Measurements from ENCODE around the gene ASPSCR1. TPM values are rescaled to one million over a fixed set of nuclear protein-coding genes. Genes with fewer than 3 reads are reported as not detected.
A peak's percentile ranks its signal among the peaks of the same experiment; 100 is the strongest.

ASPSCR1 gene, protein sequence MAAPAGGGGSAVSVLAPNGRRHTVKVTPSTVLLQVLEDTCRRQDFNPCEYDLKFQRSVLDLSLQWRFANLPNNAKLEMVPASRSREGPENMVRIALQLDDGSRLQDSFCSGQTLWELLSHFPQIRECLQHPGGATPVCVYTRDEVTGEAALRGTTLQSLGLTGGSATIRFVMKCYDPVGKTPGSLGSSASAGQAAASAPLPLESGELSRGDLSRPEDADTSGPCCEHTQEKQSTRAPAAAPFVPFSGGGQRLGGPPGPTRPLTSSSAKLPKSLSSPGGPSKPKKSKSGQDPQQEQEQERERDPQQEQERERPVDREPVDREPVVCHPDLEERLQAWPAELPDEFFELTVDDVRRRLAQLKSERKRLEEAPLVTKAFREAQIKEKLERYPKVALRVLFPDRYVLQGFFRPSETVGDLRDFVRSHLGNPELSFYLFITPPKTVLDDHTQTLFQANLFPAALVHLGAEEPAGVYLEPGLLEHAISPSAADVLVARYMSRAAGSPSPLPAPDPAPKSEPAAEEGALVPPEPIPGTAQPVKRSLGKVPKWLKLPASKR
- 40.6 and 42.6 TPM in 2 replicates for total RNA-seq (2014; rRNA removed; shearing (Covaris generic))

GRCh38 chr17:81977211-81977808 lies at the start of gene ASPSCR1:
TSS of gene ASPSCR1 (plus strand) at chr17:81977629. CDS start at chr17:81977647, 18 bp downstream.
- H3K4me3 ChIP-seq: peak within 1 kb of the TSS; percentile 85
- no peaks in the 10 kb centered on the region for H3K27me3 ChIP-seq
- H3K36me3 ChIP-seq: no peaks in the 10 kb centered on the region; the same call in 1 of the 2 replicates
- H3K9me3 ChIP-seq (replicated peaks): peaks cover 3% of the 10 kb centered on the region
- peaks cover 12% of the 10 kb centered on the region for H3K4me1 ChIP-seq
- peak within 1 kb of the TSS; percentile 80 for H3K27ac ChIP-seq
- DNase-seq: peak; percentile 97 to 98

DNA sequence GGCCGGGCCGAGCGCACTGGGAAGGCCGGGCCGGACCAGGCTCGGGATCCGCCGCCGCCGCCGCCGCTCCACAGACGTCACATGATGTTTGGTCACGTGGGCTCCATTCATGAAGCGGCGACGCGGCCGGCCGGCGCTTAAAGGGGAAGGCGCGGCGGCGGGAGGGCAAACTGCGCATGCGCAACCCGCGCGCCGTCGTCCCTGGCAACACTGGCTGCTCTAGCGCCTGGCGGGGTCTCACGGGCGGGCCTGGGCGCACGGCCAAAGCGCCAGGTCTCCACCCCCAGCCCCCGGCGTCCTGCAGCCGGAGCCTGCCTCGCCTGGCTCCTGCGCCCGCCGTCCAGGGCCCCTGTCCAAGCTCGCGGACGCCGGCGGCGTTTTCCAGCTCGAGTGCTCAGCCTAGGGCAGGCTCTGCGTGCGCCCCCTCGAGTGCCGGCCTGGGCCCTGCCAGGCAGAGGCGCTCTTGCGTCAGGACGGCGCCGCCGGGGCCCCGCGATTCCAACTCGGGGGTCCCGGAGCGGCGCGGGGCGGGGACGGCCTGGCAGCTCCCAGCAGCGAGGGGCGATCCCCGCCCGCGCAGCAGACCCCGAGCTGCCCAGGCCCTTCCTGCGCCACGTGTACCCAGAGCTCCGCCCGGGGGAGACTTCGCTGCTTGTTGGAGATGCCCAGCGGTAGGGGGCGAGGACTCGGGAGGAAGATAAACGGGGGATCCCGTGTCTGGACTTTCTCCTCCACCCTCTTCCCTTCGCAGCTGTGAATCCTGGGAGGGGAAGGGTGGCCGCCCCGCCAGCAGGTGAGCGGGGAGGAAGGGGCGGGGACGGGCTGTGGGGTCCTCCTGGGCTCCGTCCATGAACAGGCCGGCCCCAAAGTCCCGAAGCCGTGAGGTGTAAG lies 49.5 kb upstream of the ASPSCR1 start, which contains the start of gene MAFG:
Gene MAFG (minus strand): TSS at position 83 of the 891 bp plus-strand sequence. CDS start 4,550 bp downstream, outside the sequence.
- Histone ChIP-seq H3K4me3 (peak within 1 kb of the TSS; percentile 82), H3K9me3 (replicated peaks) (no peaks in the 10 kb centered on the region), H3K36me3 (no peaks in the 10 kb centered on the region), H3K27ac (peak within 1 kb of the TSS; percentile 33), H3K4me1 (peaks cover 8% of the 10 kb centered on the region), H3K27me3 (no peaks in the 10 kb centered on the region)
- DNase-seq: peak; percentile 97 to 100

DNA sequence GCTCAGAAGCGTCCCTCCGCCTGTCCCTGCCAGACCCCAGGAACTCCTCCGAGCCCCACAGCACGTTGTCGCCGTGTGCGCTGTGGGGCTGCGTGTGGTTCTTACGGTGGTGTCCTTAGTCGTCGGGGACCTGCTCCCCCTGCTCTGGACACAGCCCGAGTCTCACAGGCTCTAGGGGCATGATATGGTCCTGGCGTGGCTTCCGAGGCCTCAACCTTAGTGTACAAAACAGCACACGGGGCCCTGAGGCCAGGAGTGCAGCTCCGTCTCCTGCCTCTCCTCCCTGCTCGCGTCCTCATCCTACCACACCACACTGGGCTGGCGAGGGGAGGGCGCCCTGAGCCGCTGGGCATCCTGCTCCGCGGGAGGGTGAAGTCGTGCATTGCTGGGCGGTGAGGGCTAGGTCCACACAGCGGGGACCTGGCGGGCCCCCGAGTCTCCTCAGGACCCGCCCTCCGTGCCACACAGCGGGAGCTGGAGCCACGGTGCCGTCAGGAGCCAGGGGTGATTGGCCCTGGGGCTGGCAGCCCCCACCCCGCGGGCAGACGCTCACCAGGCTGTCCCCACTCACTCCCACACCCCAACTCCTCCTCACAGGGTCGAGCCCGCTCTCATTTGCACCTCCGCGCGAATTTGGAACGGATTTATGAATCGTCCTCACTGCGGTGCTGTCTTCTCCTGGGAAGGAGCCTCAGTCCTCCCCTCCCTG lies 48.7 kb upstream of the ASPSCR1 start:
- no peak for DNase-seq
- no peaks in the 10 kb centered on the region for H3K27me3 ChIP-seq
- no peaks in the 10 kb centered on the region for H3K36me3 ChIP-seq
- H3K27ac ChIP-seq: no peak overlapping the region
- peak overlapping the region; percentile 82 for H3K4me3 ChIP-seq
- H3K4me1 ChIP-seq: peaks cover 8% of the 10 kb centered on the region
- H3K9me3 ChIP-seq (replicated peaks): no peaks in the 10 kb centered on the region

DNA sequence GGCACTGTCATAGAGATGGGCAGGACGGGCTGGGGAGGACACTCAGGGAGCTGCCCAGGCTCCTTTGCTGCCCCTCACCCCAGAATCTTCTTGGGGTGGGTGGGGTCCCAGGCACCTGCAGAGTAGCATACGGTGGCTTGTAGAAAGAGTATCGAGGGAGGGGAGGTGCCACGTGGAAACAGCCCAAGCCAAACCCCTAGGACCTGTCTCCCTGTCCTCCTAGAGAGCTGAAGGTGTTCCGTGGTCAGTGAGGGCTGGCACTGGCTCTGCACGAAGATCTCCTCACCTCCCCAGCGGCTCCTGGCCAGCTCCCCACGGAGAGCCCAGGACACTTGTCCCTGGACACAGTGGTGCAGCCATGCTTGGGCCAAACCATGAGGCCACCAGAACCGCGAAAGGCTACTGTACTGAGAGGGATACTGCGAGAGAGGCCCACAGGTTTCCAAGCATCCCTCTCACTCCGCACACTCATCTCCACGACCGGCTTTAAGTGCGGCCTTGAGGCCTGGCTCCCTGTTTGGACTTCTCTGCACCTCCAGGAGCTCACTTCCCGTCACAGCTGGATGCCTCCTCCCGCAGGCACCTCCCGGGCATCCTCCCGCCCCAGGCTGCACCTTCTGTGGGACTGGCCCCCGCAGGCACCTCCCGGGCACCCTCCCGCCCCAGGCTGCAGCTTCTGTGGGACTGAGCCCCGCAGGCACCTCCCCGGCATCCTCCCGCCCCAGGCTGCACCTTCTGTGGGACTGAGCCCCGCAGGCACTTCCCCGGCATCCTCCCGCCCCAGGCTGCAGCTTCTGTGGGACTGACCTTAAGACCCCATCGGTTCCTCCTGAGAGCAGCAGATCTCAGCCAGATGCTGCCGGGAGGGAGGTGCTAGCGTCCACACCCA lies 47.9 kb upstream of the ASPSCR1 start:
- H3K4me1 ChIP-seq: peaks cover 8% of the 10 kb centered on the region
- H3K4me3 ChIP-seq: no peak overlapping the region
- no peak for DNase-seq
- no peaks in the 10 kb centered on the region for H3K36me3 ChIP-seq
- H3K9me3 ChIP-seq (replicated peaks): no peaks in the 10 kb centered on the region
- H3K27ac ChIP-seq: no peak overlapping the region
- H3K27me3 ChIP-seq: no peaks in the 10 kb centered on the region

DNA sequence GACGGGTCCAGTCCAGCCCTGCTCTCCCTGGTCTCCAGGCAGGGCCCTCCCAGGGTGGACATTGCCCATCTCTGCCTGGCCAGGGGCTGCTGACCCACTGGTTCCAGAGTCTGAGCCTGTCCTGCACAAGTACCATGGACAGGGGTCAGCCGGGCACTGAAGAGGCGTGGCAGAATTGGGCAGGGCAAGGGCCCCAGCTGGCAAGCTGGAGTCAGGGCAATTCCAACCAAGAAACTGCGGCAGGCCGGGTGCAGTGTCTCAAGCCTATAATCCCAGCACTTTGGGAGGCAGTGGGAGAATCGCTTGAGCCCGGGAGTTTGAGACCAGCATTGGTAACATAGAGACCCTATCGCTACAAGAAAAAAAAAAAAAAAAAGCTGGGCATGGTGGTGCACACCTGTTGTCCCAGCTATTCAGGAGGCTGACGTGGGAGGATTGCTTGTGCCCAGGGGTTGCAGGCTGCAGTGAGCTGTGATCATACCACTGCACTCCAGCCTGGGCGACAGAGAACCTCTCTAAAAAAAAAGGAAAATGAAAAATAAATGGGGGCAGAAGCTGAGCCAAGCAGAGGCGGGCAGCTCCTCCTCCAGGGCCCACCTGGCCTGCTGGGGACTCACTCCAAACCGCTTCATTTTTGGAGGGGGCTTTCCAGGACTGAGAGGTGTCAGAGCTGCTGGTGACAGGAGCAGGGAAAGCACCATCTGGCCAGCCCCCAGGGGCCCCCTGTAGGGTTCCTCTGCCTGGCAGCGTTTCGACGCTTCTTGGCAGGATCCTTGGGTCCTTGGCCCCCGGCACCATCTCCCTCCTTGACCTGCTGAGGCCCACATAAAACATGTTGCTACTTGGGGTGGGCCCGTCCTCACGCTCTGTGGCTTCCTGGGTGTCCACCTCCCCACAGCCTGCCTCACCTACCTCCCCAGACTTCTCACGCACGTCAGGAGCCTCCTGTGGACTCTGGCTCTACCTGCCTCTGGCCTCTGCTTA lies 47.0 kb upstream of the ASPSCR1 start:
- H3K36me3 ChIP-seq: no peaks in the 10 kb centered on the region
- no peak overlapping the region for H3K4me3 ChIP-seq
- H3K27me3 ChIP-seq: no peaks in the 10 kb centered on the region
- no peak for DNase-seq
- no peaks in the 10 kb centered on the region for H3K9me3 ChIP-seq (replicated peaks)
- peaks cover 8% of the 10 kb centered on the region for H3K4me1 ChIP-seq
- no peak overlapping the region for H3K27ac ChIP-seq

GRCh38 chr17:81931189-81931556 lies 46.3 kb upstream of the ASPSCR1 start:
- Histone ChIP-seq H3K4me1 (peaks cover 8% of the 10 kb centered on the region), H3K9me3 (replicated peaks) (no peaks in the 10 kb centered on the region), H3K4me3 (no peak overlapping the region), H3K27me3 (no peaks in the 10 kb centered on the region), H3K27ac (no peak overlapping the region), H3K36me3 (no peaks in the 10 kb centered on the region)
- no peak for DNase-seq

- no peak for DNase-seq
- peaks cover 8% of the 10 kb centered on the region for H3K4me1 ChIP-seq
- no peak overlapping the region for H3K4me3 ChIP-seq
Observed at GRCh38 chr17:81931557-81932332, 45.7 kb upstream of the ASPSCR1 start.

DNA sequence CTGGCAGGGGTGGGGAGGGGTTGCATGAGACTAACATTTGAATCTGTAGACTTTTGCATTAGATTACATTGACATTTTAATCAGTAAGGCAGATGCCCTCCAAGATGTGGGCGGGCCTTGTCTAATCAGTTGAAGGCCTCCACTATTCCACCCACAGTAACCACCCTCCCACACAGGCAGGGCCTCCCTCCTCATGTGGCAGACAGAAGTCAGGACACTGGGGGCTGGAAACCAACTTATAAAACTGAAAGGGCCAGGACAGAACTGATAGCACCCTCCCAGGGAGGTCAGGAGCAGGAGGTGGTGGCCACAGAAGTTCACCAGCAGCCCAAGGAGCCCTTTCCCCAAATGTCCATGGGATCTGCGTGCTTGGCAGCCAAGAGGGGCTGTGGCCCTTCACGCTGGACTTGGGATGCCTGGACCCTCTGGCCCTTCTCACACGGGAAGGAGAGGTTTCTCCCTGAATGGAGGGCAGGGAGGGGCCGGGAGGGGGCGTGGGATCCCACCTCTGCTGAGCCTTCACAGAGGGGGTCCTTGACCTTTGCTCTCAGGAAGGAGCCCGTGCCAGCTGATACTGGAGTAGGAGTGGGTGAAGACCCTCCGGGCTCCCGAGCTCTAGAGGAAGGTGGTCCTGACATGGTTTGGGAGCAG lies 45.0 kb upstream of the ASPSCR1 start:
- Histone ChIP-seq H3K36me3 (no peaks in the 10 kb centered on the region), H3K4me1 (peaks cover 8% of the 10 kb centered on the region), H3K27me3 (no peaks in the 10 kb centered on the region), H3K9me3 (replicated peaks) (no peaks in the 10 kb centered on the region), H3K4me3 (no peak overlapping the region), H3K27ac (no peak overlapping the region)
- DNase-seq: no peak

More at GRCh38 chr17:81931557-81932332, 45.7 kb upstream of the ASPSCR1 start:
- Histone ChIP-seq H3K9me3 (replicated peaks) (no peaks in the 10 kb centered on the region), H3K27ac (no peak overlapping the region), H3K27me3 (no peaks in the 10 kb centered on the region), H3K36me3 (no peaks in the 10 kb centered on the region)

GRCh38 chr17:81933178-81933699 lies 44.2 kb upstream of the ASPSCR1 start:
- peaks cover 8% of the 10 kb centered on the region for H3K4me1 ChIP-seq
- DNase-seq: no peak

GRCh38 chr17:81934098-81934757 lies 43.2 kb upstream of the ASPSCR1 start:
- Histone ChIP-seq H3K9me3 (replicated peaks) (no peaks in the 10 kb centered on the region), H3K4me1 (no peaks in the 10 kb centered on the region), H3K27me3 (no peaks in the 10 kb centered on the region), H3K36me3 (no peaks in the 10 kb centered on the region), H3K27ac (no peak overlapping the region), H3K4me3 (no peak overlapping the region)
- DNase-seq: no peak

More at GRCh38 chr17:81933178-81933699, 44.2 kb upstream of the ASPSCR1 start:
- Histone ChIP-seq H3K36me3 (no peaks in the 10 kb centered on the region), H3K9me3 (replicated peaks) (no peaks in the 10 kb centered on the region), H3K27ac (no peak overlapping the region), H3K27me3 (no peaks in the 10 kb centered on the region), H3K4me3 (no peak overlapping the region)

Data from SJCRH30 (cell line).